ACC112 (cell line): ENCODE results near the gene ZNF652.

Experiments used
- H2AFZ ChIP-seq: fragments of 200-600 bp; sonication (generic); one replicate; pipeline ENCODE4 v1.6.0; 2017; ENCODE audit warnings: antibody characterized with exemption, low read length; ENCODE audit not compliant: unreplicated experiment
- H3K27ac ChIP-seq: fragments of 200-600 bp; sonication (generic); 2 replicates; pipeline ENCODE4 v1.5.1; 2014; ENCODE audit warnings: low read depth, mild to moderate bottlenecking, antibody characterized with exemption, low read length, moderate library complexity
- H3K27me3 ChIP-seq: fragments of 200-600 bp; sonication (generic); 2 replicates; pipeline ENCODE4 v1.6.1; 2014; ENCODE audit warnings: mild to moderate bottlenecking, antibody characterized with exemption, low read length, moderate library complexity, mixed read lengths; ENCODE audit not compliant: insufficient read depth
- H3K36me3 ChIP-seq: fragments of 200-600 bp; sonication (generic); 2 replicates; pipeline ENCODE4 v1.6.1; 2016; ENCODE audit warnings: mild to moderate bottlenecking, antibody characterized with exemption, low read length, moderate library complexity, mixed read lengths; ENCODE audit not compliant: insufficient read depth
- H3K4me1 ChIP-seq: fragments of 200-600 bp; sonication (generic); one replicate; pipeline ENCODE4 v1.6.1; 2016; ENCODE audit warnings: low read length, mixed read lengths; ENCODE audit not compliant: insufficient read depth, unreplicated experiment, control insufficient read depth
- H3K4me3 ChIP-seq: fragments of 200-600 bp; sonication (generic); 2 replicates; pipeline ENCODE4 v1.5.1; 2014; ENCODE audit warnings: mild to moderate bottlenecking, low read depth, low read length
- H3K79me2 ChIP-seq: fragments of 200-600 bp; sonication (generic); one replicate; pipeline ENCODE4 v1.6.0; 2016; ENCODE audit warnings: low read length; ENCODE audit not compliant: control insufficient read depth, unreplicated experiment, insufficient read depth

ZNF652 gene

GRCh38 chr17:49249292-49249794 lies 112.7 kb downstream of the ZNF652 start:
- Histone ChIP-seq H3K36me3 (no peaks in the 10 kb centered on the region), H3K79me2 (no peaks in the 10 kb centered on the region), H3K27me3 (no peaks in the 10 kb centered on the region), H3K4me3 (no peak overlapping the region), H3K4me1 (peaks cover 5% of the 10 kb centered on the region), H3K27ac (no peak overlapping the region), H2AFZ (no peak overlapping the region)

GRCh38 chr17:49247944-49248343 lies 114.1 kb downstream of the ZNF652 start:
- Histone ChIP-seq H3K4me1 (peaks cover 5% of the 10 kb centered on the region), H3K27ac (no peak overlapping the region), H3K4me3 (no peak overlapping the region), H3K36me3 (no peaks in the 10 kb centered on the region), H3K79me2 (no peaks in the 10 kb centered on the region), H2AFZ (no peak overlapping the region), H3K27me3 (no peaks in the 10 kb centered on the region)

- H3K79me2 ChIP-seq, result no peaks in the 10 kb centered on the region
- no peak overlapping the region for H3K4me3 ChIP-seq
- H3K27me3 ChIP-seq, result no peaks in the 10 kb centered on the region
- no peak overlapping the region for H3K27ac ChIP-seq
- no peak overlapping the region for H2AFZ ChIP-seq
- no peaks in the 10 kb centered on the region for H3K4me1 ChIP-seq
- H3K36me3 ChIP-seq, result no peaks in the 10 kb centered on the region
These were observed 117.2 kb downstream of the ZNF652 start for GRCh38 chr17:49244839-49245238.
